ENCODE measurements around the gene REEP5. TPM values are rescaled to one million over a fixed set of nuclear protein-coding genes. Genes with fewer than 3 reads are reported as not detected.
"Not testable (repeated sequence)": the region's sequence is repeated elsewhere in the genome, so short reads cannot be mapped to it uniquely, and the experiment has no call there.

REEP5 gene
- 64.3 and 69.4 TPM in 2 replicates for total RNA-seq

DNA sequence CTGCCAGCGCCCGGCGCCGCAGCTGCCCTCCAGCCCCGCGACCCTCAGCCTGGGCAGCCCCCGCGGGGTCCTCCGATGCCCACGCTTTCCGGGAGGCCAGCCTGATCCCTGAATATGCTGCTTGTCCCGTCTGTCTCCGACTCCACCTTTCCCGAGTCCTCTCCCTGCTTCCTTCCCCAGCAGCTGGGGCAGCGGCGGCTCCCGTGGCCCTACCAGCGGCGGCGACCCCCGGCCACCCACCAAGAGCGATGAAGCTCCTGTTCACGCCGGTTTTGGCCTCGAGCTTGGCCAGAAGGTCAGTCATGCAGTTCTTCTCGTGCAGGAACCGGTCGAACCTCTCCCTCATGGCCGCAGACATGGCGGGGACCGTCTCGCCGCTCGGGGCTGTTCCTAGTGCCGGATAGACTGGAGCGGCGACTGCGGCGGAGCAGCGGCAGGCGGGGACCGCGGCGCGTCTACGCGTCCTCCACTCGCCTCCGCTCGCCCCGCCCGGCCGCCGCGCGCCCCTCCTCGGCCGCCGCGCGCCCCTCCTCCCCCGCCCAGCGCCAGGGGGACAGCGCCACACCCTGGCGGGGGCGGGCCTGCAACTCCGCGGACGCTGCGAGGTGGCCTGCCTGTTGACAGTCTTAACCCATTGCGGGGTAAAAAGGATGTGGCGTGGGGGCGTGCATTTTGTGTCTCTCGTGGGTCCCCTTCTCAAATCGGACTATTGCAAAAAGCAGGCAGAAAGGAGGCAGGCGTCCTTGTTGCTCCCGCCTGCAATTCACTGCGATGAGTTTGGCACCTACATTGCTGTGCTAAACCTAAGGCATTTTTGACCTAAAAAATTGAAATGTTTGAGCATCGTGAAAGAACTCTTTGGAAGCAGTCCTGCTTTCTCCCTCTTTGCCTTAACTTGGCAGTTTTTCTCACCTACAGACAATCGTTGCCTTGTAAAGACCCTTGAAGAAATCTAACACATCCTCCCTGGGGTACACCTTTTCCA is at the start of gene REEP5:
REEP5 (minus strand) TSS at position 395 of the 985 bp plus-strand sequence; CDS start at position 358, 37 bp downstream.
- peak; percentile 85 to 90 for DNase-seq (ENCODE audit: low read depth in 2 of 2)

DNA sequence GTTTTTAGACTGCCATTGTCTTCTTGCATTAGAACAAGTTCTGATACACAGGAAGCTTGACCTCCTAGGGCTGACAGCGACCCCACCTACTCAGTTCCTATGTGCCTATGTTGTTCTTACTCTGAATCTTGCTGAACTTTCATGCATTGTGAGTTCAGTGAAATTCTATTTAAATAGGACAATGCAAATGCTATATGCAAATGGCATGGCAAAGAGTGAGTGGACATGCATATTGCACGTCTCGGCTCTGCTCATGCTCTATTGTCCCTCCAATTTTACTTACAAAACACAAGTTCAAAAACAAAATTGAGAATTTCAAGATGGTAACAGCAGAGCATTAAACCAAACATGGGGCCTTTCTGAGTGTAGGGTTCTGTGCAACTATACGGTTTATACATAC is 49.2 kb upstream of the REEP5 start:
- no peak for DNase-seq (ENCODE audit: low read depth in 2 of 2)

DNA sequence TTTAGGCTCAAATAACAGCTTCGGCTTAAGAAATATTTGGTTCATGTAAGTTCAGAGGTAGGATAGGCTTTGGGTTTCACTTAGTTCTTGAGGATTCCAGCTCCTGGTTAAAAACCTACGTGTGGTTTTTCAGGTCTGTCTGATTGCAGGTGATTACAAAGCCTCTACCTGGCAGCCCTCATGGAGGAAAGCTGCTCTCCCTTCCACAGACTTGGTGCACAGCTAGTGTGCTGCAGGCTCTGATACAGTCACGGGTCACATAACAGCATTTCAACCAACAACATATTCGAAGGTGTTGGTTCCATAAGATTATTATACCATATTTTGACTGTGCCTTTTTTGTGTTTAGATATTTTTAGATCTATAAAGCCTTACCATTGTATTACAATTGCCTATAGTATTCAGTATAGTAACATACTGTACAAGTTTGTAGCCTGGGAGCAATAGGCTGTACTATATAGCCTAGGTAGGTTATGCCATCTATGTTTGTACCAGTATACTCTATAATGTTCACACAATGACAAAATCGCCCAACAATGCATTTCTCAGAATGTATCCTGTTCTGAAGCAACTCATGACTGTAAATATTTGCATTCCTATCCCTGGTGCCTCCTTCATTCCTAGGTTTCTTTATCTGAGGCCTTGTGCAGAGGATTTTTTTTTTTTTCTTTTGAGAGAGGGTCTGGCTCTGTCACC is 46.5 kb upstream of the REEP5 start:
- DNase-seq (ENCODE audit: low read depth in 2 of 2) = no peak

DNA sequence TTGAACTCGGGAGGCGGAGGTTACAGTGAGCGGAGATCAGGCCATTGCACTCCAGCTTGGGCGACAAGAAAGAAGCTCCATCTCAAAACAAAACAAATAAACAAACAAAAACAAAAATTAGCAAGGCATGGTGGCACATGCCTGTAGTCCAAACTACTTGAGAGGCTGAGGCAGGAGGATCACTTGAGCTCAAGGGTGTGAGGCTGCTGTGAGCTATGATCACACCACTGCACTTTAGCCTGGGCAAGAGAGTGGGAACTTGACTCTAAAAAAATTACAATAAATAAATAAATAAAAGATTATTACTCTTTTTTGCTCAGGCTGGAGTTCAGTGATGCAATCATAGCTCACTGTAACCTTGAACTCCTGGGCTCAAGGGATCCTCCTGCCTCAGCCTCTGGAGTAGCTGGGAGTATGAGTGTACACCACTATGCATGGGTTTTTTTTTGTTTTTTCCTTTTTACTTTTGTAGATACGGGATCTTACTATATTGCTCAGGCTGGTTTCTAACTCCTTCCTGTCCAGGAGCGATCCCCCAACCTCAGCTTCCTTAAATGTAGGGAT is 45.6 kb upstream of the REEP5 start:
- no peak for DNase-seq (ENCODE audit: low read depth in 2 of 2)

DNA sequence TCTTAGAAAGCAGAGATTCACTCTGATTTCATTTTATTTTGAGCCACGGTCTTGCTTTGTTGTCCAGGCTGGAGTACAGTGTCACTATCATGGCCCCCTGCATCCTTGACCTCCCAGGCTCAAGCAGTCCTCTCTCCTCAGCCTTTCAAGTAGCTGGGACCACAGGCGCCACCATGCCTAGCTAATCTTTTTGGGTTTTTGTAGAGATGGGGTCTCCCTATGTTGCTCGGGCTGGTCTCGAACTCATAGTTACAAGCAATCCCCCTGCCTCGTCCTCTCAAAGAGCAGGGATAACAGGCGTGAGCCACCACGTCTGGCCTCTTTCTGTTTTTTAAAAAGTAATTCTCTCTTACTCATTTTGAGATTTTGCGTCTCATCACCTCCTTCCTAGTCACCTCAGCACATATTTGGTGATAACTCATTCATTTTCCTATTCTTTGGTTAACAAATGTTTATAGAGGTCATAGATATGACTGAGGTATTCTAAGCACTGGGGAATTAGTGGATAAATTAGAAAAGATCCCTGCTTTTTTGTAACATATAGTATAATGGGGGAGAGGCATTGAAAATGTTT is 43.8 kb upstream of the REEP5 start:
- DNase-seq (ENCODE audit: low read depth in 2 of 2) = no peak

DNA sequence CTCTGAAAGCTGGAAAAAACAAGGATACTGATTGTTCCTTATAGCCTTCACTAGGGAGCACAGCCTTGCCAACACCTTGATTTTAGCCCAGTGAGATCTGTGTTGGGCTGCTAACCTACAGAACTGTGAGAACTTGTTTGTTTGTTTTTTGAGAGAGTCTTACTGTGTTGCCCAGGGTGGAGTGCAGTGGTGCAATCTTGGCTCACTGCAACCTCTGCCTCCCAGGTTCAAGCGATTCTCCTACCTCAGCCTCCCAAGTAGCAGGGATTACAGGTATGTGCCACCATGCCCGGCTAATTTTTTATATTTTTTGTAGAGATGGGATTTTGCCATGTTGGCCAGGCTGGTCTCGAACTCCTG is 41.3 kb upstream of the REEP5 start:
- DNase-seq (ENCODE audit: low read depth in 2 of 2) = not testable (repeated sequence)

DNA sequence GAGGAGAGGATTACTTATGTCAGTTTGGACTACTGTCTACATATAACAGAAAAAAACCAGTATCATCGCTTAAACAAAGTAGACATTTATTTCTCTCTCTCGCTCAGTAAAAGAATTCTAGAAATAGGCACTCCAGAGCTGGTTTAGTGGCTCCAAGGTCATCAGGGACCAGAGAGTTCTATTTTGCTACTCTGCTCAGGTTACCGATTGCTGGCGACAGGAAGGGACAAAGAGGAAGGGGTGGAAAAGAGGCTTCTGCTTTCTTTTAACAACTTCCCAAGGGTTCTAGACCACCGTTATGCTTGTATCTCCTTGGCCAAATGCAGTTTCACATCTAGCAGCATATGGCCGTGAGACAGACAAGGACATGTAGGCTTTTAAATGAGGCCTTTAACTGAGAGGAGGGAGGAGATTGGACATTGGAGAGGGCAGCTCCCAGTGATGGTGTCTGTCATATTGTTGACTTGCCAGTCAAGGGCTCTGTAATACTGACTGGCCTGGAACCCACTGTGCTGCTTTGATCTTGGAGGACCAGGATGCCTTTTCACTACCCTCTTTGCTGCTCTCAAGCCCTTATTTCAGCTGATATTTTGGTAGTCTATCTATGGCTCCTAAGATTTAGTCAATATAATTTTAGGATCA is 39.0 kb upstream of the REEP5 start:
- DNase-seq (ENCODE audit: low read depth in 2 of 2) = no peak

DNA sequence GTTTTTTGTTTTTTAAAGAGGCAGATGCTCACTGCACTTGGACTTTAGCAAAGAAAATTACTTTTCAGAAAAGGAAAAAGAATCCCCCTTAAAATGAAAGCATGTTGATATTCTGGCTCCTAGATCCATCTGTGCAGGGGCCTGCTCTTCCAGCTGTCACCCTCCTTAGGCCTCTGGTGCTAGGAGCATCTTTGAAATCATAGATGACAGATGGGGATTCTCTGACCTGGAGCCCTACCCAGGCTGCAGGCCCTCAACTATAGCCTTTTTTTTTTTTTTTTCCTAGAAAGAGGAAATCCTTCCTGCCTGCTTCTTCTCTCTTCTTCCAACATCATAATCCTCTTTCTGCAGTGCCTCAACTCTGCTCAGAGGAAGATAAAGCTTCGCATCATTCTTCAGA is 38.3 kb upstream of the REEP5 start:
- DNase-seq (ENCODE audit: low read depth in 2 of 2) = no peak

DNA sequence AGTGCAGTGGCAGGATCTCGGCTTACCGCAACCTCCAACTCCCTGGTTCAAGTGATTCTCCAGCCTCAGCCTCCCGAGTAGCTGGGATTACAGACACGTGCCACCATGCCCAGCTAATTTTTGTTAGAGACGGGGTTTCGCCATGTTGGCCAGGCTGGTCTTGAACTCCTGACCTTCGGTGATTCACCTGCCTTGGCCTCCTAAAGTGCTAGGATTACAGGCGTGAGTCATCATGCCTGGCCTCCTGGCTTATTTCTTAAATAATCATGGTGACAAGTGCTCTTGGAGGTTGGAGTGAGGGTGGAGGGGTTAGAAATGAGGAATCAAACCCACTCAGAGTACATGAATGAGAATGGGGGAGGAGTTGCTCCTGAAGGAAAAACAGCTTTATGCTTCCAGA is 37.8 kb upstream of the REEP5 start:
- peak in 1 of 2 donors; percentile 71 for DNase-seq (ENCODE audit: low read depth in 2 of 2)

DNA sequence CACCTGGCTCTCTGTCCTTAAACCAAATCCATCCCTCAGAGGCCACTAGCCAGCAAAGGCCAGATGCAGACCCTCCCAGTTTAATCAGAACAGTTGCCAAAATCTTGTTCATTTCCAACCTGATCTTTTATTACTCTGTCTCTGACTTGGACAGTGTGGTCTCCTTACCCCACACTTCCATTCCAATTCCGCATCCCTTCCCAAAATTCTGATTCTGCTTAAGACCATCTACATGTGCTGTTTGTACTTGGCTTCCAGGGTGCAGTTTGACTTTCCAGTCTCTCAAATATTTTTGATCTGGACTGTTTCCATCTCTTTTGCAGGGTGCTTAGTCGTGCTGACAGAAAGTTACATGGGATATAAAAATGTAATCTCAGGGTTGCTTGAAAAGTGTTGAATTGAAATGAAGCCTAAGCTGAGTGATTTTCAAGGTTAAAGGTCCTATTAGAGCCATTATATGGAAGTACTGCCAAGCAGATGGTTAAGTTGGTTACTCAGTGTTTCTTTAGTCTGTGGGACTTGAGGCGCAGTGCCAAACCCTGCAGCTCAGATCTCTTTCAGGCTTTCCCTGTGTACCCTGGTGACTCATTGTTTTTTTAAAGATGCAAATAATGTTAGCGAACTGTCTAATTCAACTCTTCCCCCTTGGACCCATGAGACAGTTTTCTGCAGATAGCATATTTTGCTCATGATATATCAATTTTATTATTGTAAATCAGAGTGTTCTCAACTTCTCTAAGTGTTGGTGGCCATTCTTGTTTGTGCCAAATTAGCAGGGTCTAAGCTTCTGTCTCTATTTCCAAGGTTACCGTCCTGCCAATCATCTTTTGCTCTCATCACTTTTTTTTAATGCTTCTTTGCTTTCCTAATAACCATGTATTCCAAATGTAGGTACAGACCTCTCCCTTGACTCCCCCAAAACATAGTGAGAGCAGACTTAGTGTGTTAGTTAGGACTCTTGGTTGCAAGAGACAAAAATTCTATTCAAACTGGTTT is 36.4 kb upstream of the REEP5 start:
- peak; percentile 30 to 94 for DNase-seq (ENCODE audit: low read depth in 2 of 2)

DNA sequence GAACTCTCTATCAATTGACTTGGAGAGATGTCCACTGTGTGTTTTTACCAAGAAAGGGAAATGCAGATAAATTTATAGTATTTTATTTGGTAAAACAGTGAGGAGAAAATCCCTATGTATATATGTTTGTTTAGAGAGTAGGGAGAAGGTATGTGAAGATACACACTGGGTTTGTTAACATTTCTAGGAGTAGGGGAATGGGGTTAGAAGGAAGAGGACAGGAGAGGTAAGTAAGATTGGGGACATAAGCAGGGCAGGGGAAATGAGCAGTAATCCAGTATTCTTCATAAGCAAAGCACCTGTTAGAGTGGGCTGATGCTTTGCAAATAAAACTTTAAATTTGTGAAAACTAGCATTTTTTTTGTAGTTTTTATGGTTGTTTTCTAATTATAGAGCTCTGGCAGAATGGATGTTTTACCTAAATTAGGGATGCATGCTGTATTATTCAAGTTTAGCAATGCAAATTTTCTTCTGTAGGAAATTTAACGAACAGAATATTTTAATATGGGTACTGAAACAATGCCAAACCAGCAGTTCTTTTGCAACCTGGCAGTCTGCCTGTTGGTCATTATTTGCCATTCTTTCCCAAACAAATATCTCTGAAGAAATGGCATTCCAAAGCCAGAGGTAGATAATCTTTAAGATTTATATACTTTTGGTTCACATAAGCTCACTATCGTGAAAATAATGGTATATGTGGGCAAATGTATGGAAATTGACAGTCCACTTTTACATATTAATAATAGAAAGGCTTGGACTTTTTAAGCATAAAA is 35.2 kb upstream of the REEP5 start:
- no peak for DNase-seq (ENCODE audit: low read depth in 2 of 2)

DNA sequence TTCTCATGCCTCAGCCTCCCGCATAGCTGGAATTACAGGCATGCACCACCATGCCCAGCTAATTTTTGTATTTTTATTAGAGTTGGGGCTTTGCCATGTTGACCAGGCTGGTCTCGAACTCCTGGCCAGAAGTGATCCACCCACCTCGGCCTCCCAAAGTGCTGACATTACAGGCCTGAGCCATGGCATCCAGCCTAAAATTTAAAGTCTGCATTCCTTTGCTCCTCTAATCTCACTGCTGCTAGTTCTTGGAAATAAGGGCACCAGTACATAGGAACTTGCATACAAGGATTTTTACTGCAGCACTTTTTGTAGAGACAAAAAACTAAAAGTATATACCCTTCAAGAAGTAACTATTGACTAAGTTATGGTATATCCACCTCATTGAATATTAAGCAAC is 34.6 kb upstream of the REEP5 start:
- no peak for DNase-seq (ENCODE audit: low read depth in 2 of 2)

DNA sequence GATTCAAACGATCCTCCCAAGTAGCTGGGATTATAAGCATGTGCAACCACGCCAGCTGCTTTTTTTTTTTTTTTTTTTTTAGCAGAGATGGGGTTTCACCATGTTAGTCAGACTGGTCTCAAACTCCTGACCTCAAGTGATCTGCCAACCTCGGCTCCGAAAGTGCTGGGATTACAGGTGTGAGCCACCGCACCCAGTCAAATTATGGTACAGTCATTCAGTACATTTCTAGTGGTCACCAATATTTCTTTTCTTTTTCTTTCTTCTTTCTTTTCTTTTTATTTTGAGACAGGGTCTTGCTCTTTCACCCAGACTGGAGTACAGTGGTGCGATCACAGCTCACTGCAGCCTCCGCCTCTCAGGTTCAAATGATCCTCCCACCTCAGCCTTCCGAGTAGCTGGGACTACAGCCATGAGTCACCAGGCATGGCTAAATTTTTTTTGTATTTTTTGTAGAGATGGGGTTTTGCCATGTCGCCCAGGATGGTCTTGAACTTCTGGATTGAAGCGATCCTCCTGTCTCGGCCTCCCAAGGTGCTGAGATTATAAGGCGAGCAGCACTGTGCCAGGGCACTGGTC is 29.2 kb upstream of the REEP5 start:
- DNase-seq (ENCODE audit: low read depth in 2 of 2) = no peak

DNA sequence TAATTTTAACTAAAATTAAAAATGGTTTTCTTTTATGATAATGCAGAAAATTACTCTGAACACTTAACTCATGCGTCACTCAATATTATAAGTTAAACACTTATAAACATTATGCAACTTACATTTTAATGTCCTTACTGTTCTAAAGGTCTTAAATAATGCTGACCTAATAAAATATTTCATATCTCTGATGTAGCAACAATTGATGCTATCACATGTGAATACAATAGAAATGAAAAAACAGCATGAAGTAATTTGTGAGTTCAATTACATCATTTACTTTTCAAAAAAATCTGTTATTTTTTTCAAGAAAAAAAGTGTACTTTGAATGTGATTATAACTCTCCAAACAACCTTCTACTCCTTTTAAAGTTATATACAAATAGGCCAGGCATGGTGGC is 26.4 kb upstream of the REEP5 start:
- no peak for DNase-seq (ENCODE audit: low read depth in 2 of 2)

DNA sequence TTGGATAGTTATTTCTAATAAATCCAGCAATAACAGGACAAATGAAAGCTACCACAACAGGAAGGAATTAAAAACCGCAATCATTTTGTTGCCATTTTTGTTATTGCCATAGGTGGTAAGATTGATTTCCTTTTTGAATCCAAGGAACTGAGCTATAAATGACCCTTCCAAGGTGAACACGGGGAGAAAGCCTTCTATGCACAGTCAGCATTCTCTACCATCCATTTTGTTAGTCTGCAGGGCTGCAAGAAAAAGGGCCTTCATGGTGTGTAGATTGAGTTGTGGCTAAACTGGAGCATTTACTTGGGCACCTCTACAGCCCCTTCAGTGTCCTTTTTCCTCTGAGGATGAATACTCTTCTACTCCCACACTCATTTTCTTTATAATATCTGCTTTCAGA is 18.6 kb upstream of the REEP5 start:
- no peak for DNase-seq (ENCODE audit: low read depth in 2 of 2)

DNA sequence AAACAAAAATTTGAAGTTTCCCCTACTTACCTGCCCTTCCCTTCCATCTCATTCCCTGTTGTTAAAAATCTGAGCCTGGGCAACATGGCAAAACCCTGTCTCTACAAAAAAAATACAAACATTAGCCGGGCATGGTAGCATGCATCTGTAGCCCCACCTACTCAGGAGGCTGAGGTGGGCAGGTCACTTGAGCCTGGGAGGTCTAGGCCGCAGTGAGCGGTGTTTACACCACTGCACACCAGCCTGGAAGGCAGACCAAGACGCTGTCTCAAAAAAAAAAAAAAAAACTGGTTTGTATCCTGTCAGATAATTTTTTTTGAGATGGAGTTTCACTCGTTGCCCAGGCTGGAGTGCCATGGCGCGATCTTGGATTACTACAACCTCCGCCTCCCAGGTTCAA is 16.3 kb upstream of the REEP5 start:
- no peak for DNase-seq (ENCODE audit: low read depth in 2 of 2)

DNA sequence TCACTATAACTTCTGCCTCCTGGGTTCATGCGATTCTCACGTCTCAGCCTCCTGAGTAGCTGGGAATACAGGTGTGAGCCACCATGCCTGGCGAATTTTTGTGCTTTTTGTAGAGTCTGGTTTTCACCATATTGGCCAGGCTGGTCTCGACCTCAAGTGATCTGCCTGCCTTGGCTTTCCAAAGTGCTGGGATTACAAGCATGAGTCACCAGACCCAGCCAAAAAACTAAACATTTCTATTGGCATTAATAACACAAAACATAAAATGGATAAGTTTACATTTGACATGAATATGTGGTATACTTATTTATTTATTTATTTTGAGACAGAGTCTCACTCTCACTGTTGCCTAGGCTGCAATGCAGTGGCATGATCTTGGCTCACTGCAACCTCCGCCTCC is 13.6 kb upstream of the REEP5 start:
- DNase-seq (ENCODE audit: low read depth in 2 of 2) = no peak

DNA sequence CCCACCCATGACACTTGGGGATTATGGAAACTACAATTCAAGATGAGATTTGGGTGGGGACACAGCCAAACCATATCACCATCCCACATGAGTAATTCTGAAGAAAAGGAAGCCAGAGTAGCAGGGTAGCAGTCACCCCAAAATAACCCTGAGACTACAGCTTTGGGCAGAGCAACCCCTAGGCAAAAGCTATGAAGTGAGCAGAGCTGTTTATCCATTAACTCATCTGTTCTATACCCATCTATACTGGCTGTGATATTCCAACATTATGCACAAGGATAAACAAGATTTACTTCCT is 12.3 kb upstream of the REEP5 start:
- no peak for DNase-seq (ENCODE audit: low read depth in 2 of 2)

DNA sequence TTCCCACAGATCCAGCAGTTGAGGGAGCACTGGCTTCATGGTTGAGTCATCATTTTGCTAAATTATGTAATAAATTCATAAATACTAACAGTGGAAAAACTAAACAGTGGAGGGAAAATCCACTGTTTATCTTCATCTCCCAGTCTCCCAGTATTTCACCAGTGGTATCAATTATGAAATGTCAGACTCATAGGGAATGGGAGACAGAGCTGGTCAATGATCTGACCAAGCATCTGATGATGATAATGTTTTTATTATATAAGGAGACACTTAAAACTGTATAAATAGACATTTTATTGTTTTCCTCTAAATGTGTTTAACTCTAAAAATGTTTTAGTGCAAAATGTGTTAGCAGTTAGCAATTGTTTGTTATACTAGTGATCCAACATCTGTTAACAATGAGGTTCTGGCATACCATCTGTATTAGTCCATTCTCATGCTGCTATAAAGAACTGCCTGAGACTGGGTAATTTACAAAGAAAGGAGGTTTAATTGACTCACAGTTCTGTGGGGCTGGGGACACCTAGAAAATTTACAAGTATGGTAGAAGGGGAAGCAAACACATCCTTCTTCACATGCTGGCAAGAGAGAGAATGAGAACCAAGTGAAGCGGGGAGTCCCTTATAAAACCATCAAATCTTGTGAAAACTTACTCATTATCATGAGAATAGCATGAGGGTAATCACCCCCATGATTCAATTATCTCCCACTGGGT is 11.8 kb upstream of the REEP5 start:
- peak in 1 of 2 donors; percentile 25 for DNase-seq (ENCODE audit: low read depth in 2 of 2)
